GM12801 (cell line): Measurements from ENCODE around the gene FBXO42.

Experiments
- CTCF ChIP-seq: IDR thresholded peaks from one replicate; pipeline ENCODE4 v1.5.1; 2011; ENCODE audit warnings: control low read depth; ENCODE audit not compliant: insufficient read length; ENCODE audit errors: extremely low read depth

The FBXO42 gene

DNA sequence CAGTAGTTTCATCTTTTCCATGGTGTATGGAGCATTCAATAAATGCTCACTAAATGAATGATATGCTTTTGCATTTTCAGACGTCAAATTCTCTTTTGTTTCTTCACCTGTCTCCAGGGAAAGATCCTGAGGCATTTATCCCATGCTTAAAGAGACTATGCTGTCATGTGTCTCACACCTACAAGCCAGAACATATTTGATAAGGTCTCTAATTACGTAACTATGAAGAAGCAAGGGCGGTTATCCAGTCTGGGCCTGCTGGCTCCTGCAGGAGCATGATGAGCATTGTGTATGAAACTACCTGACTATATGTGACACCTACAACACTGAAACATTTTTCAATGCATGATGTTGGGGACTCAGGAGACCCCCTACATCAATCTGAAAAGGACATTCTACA is 51.8 kb downstream of the FBXO42 start:
- no peak for TF ChIP-seq CTCF

DNA sequence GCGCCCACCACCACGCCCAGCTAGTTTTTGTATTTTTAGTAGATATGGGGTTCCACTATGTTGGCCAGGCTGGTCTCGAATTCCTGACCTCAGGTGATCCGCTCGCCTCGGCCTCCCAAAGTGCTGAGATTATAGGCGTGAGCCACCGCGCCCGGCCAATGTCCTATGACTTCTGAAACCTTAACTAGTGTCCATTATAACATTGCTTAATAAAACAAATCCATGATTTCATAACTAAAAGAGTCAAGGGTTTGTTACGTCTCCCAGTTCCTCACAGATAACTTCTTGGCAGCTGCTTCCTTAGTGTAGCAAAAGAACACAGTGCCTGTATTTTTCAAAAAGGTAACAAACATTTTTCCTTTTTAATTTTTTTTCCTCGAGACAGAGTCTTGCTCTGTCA is 53.6 kb downstream of the FBXO42 start:
- no peak for TF ChIP-seq CTCF

- no peak for TF ChIP-seq CTCF
Measured at GRCh38 chr1:16296643-16297042, 55.6 kb downstream of the FBXO42 start.

- TF ChIP-seq CTCF: no peak
Measured at GRCh38 chr1:16294219-16295212, 57.8 kb downstream of the FBXO42 start.

DNA sequence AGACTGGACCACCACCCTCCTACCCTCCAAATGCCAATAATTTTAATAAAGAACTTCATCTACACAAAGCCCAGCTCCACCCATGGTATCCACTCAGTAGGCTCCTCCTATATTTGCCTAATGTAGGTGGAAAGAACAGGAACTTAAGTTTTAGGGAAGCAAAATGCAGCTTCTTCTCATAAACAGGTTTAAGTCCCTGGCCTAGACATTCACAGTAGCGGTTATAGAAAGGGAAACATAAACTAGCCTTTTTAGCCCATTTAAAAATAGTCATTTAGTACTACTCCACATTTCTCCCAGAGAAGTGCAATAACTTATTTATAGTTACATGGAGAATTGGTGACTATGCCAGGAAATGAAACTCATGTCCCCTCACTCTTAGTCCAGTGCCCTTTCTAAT is 58.7 kb downstream of the FBXO42 start:
- TF ChIP-seq CTCF: no peak

DNA sequence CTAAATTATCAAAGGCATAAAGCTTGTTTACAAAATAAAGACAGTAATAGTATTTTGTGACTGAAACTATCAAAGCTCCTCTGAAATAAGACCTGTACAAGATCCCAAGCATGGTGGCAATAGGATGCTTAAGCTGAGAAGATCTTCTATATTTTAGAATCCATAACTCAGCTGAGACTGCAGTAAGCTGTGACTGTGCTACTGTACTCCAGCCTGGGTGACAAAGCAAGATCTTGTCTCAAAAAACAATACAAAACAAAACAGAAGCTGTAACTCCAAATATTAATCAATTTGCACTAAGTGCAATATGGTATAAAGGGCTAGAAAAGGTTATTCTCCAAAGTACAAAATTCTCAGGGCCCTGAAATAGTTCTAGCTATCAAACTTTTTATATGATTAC is 59.5 kb downstream of the FBXO42 start:
- no peak for TF ChIP-seq CTCF

DNA sequence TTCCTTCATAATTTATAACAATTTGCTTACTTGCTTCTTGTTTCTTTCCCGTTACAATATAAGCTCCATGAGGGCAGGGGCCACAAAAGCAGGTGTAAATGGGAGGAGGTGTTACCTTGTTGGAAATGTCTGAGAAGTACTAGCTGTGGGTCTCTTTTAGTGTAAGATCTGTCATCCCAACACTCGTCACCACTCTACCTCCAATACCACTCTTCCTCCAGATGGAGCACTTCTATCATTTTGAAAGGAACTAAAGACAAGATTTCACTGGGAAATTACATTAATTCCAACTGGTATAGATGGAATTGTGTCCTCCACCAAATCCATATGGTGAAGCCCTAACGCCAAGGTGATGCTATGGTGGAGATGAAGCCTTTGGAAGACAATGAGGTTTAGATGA is 62.3 kb downstream of the FBXO42 start:
- no peak for TF ChIP-seq CTCF
